ENCODE results near the gene HIF1A.
A peak's percentile ranks its signal among the peaks of the same experiment; 100 is the strongest.
"Not testable (repeated sequence)": the region's sequence is repeated elsewhere in the genome, so short reads cannot be mapped to it uniquely, and the experiment has no call there.

The HIF1A gene

DNA sequence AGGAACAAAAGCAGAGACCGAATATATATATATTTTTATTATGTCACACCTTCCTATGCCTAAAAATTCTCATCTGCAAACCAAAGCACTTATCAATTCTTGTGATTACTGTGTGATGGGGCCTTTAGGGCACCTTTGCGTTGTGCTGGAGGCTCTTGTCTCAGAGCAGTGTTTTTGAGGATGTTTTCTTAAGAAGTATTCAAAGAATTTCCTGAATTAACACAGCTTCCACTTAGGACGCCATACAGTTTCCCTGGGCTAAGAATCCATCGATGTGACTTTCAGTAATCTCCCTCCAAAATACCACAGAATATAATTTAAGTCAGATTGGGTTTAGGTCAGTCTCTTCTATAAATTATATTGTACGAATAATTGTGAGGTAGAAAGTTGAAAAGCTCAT, 22.0 kb upstream of the HIF1A start:
- DNase-seq (ENCODE audit: low read depth in 2 of 2): no peak

DNA sequence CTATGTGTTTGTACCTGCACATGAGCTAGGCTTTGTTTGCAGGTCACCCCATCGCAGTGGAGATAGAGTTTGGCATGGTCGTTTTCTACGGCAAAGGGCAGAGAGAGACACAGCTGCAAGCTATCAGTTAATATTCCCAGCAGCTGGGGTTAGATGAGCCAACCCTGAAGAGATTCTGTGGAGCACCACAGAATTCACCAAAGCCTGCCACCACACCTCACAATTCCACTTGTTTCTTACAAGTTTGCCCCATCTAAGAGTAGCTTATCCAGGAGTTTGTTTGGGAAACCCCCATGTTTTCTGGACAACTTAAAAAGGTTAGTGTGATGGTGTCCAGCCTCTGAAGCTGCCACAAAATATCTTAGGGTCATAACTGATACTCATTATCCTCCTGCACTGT, 20.0 kb upstream of the HIF1A start:
- DNase-seq (ENCODE audit: low read depth in 2 of 2): no peak

DNA sequence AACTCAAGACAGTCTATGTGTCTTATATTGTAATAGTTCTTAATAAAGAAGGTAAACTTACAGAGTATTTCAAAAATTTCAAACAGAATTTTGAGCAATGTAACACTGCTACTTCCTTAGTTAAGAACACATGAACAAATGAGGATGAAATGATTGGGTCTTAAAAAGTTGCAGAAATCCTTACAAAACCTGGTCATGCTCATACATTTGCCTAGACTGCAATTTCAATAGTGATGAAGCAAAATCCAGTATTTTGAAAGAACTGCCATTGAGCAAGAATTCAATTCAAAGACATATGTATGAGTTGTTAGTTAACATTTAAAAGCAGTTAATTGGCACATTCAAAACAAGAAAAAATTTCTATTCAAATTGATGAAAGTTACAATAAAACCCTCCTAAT, 17.8 kb upstream of the HIF1A start:
- DNase-seq (ENCODE audit: low read depth in 2 of 2): no peak

DNA sequence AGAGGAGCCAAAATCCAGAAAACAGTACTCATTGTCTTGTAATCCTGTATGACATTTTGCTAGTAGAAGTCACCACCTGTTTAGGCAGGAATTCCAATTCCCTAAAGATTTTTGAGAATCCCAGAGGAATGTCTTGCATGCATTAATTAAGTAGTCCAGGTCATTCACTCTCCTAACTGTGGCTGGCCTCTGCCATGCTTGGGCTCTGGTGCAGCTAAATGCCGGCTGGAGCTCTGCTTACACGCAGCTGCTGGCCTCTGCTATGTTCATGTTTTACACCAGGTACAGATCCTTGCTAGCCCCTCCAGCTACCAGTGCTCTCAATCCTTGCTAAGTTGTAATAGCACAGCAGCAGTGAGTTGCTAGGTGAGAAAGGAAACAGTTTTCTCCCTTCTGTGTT, 16.3 kb upstream of the HIF1A start:
- DNase-seq (ENCODE audit: low read depth in 2 of 2): no peak

DNA sequence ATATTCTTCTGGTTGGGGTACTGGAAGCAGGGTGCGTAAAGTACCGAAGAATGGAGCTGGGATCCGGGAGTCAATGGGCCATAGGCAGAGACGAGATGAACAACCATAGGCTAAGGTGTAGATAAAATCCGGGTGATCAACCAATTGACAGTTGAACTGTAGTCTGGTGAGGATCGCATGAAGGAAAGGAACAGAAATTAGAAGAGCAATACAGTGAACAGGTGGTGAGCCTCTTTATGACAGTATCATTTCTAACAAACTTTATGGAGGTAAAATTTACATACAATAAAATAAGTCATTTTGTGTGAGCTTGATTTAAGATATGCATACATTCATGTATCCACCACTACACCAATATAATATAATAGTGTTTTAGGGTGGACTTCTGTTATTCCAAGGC, 13.9 kb upstream of the HIF1A start:
- no peak for DNase-seq (ENCODE audit: low read depth in 2 of 2)

DNA sequence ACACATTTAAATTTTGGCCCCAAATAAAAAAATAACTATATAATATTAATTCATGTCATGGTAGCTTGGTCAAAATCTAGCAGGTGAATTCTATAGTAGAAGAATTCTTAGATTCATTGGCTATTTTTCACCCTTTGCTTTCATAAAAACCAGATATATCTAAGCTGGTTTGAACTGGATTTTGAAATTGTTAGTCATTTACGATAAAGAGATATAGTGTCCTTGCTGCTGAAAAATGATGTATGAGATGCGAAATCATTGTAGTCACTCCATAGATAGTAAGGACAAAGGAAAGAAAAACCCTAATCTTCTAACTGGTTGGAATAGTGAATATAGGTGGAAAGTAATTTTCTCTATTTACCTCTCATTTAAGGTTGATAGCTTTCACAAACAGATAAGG, 12.2 kb upstream of the HIF1A start:
- no peak for DNase-seq (ENCODE audit: low read depth in 2 of 2)

DNA sequence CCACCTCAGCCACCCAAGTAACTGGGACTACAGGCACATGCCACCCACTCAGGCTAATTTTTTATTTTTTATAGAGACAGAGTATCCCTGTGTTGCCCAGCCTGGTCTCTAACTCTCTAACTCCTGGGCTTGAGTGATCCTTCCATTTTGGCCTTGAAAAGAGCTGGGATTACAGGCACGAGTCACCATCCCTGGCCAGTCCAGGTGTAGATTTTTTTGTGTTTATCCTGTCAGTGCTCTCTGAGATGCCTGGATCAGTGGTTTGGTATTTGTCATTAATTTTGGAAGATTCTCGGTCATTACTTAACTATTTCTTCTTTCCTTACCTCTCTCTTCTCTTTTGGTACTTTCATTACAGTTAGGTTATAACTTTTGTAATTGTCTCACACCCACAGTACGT, 5.3 kb upstream of the HIF1A start:
- DNase-seq (ENCODE audit: low read depth in 2 of 2): no peak

DNA sequence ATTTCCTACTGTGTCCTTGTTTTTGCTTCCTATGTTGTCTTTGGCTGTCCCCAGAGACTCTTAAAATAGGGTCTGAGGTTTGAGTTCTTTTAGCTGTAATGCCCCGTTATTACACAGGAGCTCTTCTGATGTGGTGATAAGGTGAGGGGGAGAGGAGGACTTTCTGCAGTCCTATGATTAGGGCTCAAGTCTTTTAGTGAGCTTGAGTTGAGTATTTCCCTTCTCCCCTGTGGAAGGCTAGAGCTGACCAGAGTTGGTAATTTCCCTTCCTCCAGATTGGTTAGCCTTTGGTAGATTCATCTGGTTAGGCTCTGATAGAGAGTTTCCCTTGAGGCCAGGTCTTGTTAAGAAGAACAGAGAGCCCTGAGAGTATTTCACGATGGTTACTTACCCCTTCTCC, 4.3 kb upstream of the HIF1A start:
- no peak for DNase-seq (ENCODE audit: low read depth in 2 of 2)

DNA sequence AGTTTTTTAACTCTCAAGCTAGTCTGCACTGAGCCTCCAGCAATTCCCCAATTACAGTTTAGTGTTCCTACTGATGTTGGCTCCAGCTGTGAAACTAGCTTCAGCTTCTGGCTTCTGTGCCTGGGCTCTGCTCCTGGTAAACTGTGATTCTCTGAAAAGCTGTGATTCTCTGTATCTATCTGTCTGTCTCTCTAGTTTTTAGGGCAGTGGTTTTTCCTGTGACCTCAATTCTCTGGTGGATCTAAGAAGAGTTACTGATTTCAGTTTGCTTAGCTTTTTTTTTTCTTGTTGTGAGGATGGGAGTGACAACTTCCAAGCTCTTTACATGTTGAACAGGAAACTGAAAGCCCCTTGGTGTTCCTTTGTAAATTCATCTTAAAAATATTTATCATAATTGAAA, 3.8 kb upstream of the HIF1A start:
- no peak for DNase-seq (ENCODE audit: low read depth in 2 of 2)

DNA sequence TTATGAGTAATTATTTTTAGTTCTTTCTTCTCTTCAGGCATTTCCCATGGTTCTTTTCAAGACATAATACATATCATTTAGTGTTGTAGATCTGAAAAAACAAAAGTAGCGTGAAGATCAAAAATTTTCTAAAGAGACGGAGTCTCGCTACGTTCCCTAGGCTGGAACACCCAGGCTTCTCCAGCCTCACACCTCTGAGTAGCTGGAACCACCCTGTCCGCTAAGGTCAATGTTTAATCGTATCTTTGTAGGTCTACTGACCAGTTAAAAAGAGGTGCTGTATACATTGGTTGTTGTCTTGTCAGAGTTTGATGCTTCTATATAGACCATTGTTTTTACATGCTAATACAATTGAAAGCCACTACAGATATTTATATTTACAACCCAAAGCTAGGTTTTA, 1.3 kb upstream of the HIF1A start:
- DNase-seq (ENCODE audit: low read depth in 2 of 2): no peak

DNA sequence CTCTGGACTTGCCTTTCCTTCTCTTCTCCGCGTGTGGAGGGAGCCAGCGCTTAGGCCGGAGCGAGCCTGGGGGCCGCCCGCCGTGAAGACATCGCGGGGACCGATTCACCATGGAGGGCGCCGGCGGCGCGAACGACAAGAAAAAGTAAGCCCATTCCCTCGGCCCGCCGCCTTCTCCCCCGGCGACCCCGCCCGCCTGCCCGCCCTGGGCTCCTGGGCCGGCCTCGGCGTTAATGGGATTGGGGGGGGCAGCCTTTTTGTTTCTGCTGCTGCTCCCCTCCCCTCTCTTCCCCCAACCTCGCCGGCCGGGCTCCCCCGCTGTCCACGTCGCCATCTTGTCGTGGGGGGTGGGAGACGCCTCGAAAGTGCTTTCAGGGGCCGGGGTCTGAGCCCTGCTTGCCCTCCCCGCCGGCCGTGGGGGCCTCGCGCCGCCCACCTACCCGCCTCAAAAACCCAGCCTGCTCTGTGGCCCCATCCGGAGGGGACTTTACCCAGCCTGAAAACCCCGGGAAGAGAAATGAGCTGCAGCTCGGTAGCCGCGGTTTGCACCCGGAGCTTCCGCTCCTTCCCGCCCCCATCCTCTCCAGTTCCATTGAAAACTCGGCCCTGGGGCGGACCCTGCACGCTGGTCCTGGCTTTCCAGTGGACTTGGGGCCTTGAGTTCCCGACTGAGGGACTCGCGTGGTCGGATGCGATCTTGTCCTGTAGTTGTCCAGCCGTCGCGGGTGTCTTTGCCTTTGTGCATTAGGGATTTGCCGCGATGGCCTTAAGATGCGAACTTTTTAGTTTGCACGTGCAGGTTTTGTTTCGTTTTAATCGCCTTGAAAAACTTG, 598 bp downstream of the HIF1A start:
- peak; percentile 34 to 48 for DNase-seq (ENCODE audit: low read depth in 2 of 2)

DNA sequence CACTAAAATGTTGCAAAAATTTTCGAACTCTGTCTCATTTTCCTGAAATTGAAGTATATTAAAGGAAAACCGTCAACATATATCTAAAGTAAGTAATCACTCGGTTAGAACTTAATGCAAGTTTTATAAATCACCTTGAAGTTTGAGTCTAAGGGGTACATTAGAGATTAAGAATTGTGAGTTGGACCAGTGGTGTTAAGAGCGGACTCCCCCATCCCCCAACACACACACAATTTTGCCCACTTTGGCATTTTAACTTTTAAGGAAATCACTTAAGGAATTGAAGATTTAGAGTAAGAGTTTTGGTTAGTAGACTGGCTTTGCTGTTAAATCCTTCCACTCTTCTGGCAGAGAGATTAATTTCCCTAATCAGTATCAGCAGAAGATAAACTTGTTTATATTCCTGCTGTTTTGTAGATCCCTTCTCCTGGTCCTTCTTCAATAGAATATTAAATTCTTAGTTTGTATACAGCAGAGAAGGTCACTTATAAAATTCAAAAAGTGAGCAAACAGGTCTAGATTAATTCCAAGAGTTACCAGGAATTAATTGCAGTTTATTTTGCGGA, 1.5 kb downstream of the HIF1A start:
- DNase-seq (ENCODE audit: low read depth in 2 of 2): no peak

DNA sequence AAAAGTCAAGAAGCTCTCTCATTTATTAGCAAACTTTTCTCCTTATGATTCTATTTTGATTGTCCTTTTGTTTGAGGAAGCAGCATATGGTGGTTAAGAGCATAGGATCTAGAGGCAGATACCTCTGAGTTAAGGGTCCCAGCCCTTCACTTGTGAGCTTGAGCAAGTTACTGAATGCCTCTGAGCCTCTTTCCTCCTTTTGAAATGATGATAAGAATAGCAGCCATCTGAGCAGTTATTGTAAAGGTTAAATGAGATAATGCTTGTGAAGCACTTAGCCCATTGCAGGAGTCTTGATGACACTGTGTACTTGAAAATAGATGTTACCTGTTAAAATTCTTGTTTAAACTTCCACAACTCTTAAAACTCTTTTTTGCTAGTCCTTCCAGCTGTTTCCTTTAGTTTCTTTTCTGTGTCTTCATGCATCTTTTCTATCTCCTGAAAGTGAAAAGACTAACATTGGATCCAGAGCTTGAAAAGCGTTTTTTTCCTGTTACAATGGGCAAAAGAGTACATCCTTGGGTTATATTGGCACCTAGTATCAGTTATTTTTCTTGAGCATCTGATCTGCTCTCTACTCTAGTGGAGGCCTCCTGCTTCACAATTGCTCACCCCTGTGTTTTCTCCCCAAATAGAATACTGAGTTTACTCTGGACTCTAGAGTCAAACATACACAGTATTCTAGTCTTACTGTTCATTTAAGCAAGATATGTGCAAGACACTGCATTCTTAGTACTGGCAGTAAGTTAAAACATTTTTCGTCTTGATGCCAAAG, 3.1 kb downstream of the HIF1A start:
- no peak for DNase-seq (ENCODE audit: low read depth in 2 of 2)

DNA sequence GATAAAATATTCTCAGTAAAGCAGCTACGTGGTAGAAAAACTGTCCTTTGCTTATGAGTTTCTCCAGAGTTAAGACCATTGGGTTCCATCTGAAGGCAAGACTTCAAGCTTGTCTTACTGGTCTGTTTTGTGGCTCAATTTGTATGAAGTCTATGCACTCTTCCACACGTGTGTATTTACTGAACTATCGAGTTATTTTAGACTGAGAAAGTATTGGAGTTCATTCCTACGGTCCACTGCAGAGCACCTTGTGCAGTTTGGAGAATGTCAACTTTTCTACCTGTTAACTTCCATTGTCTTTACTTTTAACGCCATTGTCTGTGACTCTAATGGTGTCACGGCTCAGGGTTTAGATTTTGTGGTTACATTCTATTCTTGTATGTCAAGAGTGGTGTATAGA, 3.7 kb downstream of the HIF1A start:
- DNase-seq (ENCODE audit: low read depth in 2 of 2): no peak

DNA sequence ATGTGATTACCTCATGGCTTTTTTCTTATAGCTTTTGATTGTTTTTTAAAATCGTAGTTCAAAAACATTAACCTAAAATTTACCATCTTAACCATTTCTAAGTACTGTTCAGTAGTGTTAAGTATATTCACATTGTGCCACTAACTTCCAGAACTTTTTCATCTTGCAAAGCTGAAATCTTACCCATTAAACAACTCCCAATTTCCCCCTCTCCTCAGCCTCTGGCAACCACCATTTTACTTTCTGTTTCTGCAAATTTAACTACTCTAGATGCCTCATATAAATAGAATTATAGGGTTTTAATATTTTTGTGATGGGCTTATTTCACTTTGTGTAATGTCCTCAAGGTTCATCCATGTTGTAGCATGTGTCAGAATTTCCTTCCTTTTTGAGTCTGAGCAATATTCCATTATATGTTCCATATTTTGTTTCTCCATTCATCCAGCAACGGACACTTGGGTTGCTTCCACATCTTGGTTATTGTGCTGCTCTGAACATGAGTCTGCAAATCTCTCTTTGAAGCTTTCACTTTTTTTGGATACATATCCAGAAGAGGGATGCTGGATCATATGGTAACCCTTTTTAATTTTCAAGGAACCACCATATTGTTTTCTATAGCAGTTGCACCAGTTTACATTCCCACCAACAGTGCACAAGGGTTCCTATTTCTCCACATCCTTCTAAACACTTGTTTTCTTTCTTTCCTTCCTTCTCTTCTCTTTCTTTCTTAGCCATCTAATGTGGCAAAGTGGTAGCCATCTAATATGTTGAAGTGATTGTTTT, 5.0 kb downstream of the HIF1A start:
- DNase-seq (ENCODE audit: low read depth in 2 of 2): no peak

DNA sequence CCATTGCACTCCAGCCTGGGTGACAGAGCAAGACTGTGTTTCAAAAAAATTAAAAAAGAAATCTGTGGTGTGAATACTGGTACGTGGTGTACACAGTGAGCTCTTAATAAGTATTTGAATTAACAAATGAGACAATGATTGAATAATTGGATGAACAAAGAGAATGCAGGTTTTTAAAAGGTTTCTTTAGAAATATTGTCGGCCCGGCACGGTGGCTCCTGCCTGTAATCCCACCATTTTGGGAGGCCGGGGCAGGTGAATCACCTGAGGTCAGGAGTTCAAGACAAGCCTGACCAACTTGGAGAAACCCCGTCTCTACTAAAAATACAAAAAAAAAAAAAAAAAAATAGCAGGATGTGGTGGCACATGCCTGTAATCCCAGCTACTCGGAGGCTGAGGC, 6.6 kb downstream of the HIF1A start:
- no peak for DNase-seq (ENCODE audit: low read depth in 2 of 2)

DNA sequence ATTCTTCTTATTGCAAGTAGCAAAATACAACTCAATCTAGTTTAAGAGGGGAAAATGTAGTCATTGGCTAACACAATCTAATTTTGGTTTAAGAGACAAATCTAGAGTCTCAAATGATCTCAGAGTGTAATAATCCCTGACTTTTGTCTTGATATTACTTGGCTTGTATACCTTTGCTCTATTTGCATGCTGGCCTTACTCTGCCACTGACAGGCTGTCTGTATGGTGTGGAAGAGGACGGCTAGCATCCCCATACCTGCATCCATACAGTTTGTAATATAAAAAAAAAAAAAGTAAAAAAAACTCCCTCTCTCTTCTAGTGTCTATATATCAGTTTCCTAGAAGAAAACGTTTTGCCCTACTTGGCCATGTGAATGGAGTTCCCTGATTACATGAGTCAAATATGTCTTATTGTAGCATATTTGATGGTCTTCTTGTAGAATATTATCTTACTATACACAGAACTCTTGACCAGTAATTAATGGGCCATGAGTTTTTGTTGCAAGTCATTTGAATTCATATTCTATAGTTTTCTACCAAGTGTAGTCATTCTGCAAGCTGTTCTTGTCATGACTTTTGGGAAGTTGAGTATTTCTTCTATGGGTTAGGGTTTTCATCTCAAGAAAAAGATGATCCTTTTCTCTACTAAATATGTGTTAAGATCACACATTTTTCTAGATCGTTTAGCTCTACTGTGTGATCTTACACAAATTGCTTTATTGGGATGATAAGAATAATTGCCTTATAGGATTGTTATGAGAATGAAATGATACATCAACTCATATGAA, 8.2 kb downstream of the HIF1A start:
- no peak for DNase-seq (ENCODE audit: low read depth in 2 of 2)

DNA sequence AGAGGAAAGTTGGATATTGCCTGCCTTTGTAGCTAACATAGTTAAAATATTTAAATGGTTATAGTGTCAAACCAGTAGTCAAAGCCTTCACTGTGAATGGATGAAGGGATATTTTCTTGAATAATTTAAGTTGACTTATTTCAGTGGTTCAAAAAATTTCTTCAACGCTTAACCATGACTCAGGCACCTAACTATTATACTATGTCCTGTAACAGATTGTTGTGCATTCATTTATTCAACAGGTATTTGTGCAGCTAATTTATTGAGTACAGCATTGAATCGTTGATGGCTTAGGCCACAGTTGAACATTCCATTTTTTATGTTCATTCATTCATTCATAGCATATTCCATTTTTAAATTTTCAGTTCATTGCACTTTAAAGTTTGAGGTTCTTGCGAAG, 9.2 kb downstream of the HIF1A start:
- DNase-seq (ENCODE audit: low read depth in 2 of 2): no peak

DNA sequence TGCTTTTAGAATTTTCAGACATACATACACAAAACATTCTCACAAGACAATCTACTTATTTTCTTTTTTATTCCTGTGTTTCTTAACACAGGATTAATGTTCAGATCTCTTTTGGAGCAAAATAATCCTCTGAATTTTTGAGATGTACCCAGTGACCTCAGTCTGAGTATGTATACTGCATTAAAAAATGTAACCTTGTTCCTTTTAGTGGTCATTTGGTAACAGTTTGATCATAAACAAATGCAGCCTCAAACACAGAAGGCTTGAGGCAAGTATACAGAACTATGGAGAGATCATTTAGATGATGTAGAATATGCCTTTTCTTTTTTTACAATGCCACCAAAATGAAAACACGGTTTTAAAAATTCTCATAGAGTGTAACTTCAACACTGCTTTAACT, 9.7 kb downstream of the HIF1A start:
- no peak for DNase-seq (ENCODE audit: low read depth in 2 of 2)

DNA sequence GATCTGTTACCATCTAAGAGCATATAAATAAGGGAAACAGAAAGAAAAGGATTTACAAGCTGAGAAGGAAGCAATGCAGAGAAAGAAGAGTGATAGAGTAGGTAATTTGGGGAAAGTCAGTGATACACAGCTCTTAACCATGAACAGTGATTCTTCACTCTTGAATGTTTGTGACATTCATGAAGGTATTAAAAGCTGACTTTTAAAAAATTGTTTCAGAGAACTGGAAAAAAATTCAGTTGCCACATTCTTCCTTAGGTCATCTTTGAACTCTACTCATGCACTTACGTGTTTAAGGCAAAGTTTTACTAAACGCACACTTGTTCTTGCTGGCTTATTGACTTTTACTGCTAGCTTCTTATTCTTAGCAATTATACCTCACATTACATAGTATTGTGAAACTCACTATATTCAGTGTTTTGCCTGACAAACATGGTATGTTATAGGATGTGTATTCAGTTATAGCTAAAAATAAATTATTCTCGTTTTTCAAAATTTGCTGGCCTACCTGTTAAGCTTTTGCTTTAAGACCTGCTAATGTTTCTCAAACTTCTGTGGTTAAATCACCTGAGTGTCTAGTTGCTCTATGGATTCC, 10.9 kb downstream of the HIF1A start:
- no peak for DNase-seq (ENCODE audit: low read depth in 2 of 2)

DNA sequence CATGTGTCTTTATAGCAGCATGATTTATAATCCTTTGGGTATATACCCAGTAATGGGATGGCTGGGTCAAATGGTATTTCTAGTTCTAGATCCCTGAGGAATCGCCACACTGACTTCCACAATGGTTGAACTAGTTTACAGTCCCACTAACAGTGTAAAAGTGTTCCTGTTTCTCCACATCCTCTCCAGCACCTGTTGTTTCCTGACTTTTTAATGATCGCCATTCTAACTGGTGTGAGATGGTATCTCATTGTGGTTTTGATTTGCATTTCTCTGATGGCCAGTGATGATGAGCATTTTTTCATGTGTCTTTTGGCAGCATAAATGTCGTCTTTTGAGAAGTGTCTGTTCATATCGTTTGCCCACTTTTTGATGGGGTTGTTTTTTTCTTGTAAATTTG, 12.5 kb downstream of the HIF1A start:
- not testable (repeated sequence) for DNase-seq (ENCODE audit: low read depth in 2 of 2)
